Right lung (tissue), 5 donors: ENCODE data around the gene SSB. TPM values are rescaled to one million over a fixed set of nuclear protein-coding genes. Genes with fewer than 3 reads are reported as not detected.
"Not testable (repeated sequence)": the region's sequence is repeated elsewhere in the genome, so short reads cannot be mapped to it uniquely, and the experiment has no call there.

Experiments
- DNase-seq, 2 donors: peaks; one replicate each; pipeline ENCODE4 v3.0.0-alpha.2; 2013
- polyA plus RNA-seq, 5 donors: library from polyadenylated mRNA; unstranded; fragments of 120-200 nt; gene quantifications; one replicate each; pipeline versions ENCODE4 v1.2.1 to v1.2.3, GENCODE V29; 2013; ENCODE audit warnings: inconsistent platforms in 1 of 5, low replicate concordance in 1 of 5; ENCODE audit not compliant: insufficient read length in 5 of 5, insufficient read depth in 1 of 5

The SSB gene
- polyA plus RNA-seq, 5 donors = 146 to 190 (median 175) TPM

GRCh38 chr2:169775765-169776164 is 22.9 kb upstream of the SSB start:
- no peak for DNase-seq

- no peak for DNase-seq
These were observed 22.4 kb upstream of the SSB start for GRCh38 chr2:169776252-169776761.

GRCh38 chr2:169778446-169778845 is 20.2 kb upstream of the SSB start:
- DNase-seq = no peak

- no peak for DNase-seq
These were observed 17.2 kb upstream of the SSB start for GRCh38 chr2:169781249-169782013.

GRCh38 chr2:169782513-169782912 is 16.2 kb upstream of the SSB start:
- no peak for DNase-seq

GRCh38 chr2:169790581-169790980 is 8.1 kb upstream of the SSB start:
- no peak for DNase-seq

GRCh38 chr2:169795181-169795580 is 3.5 kb upstream of the SSB start:
- no peak for DNase-seq

- no peak for DNase-seq
These were observed 2.2 kb upstream of the SSB start for GRCh38 chr2:169796441-169796840.

GRCh38 chr2:169797601-169798000 is 1.1 kb upstream of the SSB start:
- no peak for DNase-seq

- DNase-seq = no peak
These were observed 314 bp upstream of the SSB start for GRCh38 chr2:169798397-169798717.

- DNase-seq = no peak
These were observed 4.8 kb downstream of the SSB start for GRCh38 chr2:169803480-169803879.

GRCh38 chr2:169806586-169806985 is 7.9 kb downstream of the SSB start:
- no peak for DNase-seq

GRCh38 chr2:169808221-169808620 is 9.6 kb downstream of the SSB start:
- no peak for DNase-seq

GRCh38 chr2:169815849-169816248 is 17.2 kb downstream of the SSB start:
- no peak for DNase-seq

- DNase-seq = not testable (repeated sequence)
These were observed 18.3 kb downstream of the SSB start for GRCh38 chr2:169816961-169817360.

- DNase-seq = not testable (repeated sequence)
These were observed 18.7 kb downstream of the SSB start for GRCh38 chr2:169817369-169817768.

- no peak for DNase-seq
These were observed 19.6 kb downstream of the SSB start for GRCh38 chr2:169818241-169818640.

- no peak for DNase-seq
These were observed 20.4 kb downstream of the SSB start for GRCh38 chr2:169819106-169819505.

GRCh38 chr2:169820101-169820500 is 21.4 kb downstream of the SSB start:
- not testable (repeated sequence) for DNase-seq

GRCh38 chr2:169822036-169822435 is 23.4 kb downstream of the SSB start:
- DNase-seq = no peak

- no peak for DNase-seq
These were observed 24.2 kb downstream of the SSB start for GRCh38 chr2:169822785-169823392.

- no peak for DNase-seq
These were observed 25.3 kb downstream of the SSB start for GRCh38 chr2:169823996-169824372.
